ENCODE measurements around the gene ITGAE. TPM values are rescaled to one million over a fixed set of nuclear protein-coding genes. Genes with fewer than 3 reads are reported as not detected.
A peak's percentile ranks its signal among the peaks of the same experiment; 100 is the strongest.

ITGAE gene
- polyA plus RNA-seq, 2 of the 4 experiments (the other 2 are of a cell fraction): 154 to 156 TPM

DNA sequence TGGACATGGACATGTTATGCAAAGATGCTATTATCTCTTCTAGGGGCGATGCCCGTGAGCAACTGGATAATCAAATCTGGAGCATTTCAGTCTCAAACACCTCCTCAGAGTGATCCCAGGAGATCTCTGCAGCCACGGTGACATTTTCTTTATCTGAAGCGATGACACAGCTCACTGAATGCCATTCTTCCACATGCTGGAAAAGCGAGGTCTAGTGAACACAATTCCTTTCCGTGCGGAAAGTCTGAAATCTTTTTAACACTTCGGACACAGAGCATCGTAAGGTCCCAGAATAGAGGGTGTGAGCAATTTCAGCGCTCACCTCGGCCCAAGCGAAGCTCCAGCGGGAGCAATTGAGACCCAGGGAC is 77.8 kb downstream of the ITGAE start:
- peaks cover 42% of the 10 kb centered on the region for H3K4me1 ChIP-seq
- 3% methylated on average over 13 of the region's 13 CpGs for WGBS (ENCODE audit: missing lambda C conversion rate)
- peak overlapping the region; percentile 79 for H3K4me2 ChIP-seq
- DNase-seq (ENCODE audit: low read depth in 1 of 2, low spot score in 1 of 2) (no peak), FAIRE-seq (no peak), ATAC-seq (peak in 1 of 2 experiments; percentile 8; a peak in 3 of 6 replicates)
- POLR2A ChIA-PET: interaction anchor here (0.5 to 2.1 kb wide), 10 partner anchors 13 to 123 kb away, joined by 3 to 17 read pairs (median 4); partner anchors contain the start of genes CTNS, EMC6, NCBP3 and SHPK
- no peaks in the 10 kb centered on the region for H3K9me3 ChIP-seq
- peak overlapping the region; percentile 60 for H3K4me3 ChIP-seq
- TF ChIP-seq EHF (CRISPR knock-in tag; IDR thresholded peaks at IDR 0.05): no peak
- TF ChIP-seq POLR2AphosphoS2 (conservative IDR thresholded peaks at IDR 0.05; ENCODE audit: low read length): no peak
- 0 out of 2 replicates have a peak, but pooled peaks have one; percentile 11 for TF ChIP-seq TP53 (CRISPR knock-in tag; IDR thresholded peaks at IDR 0.05)
- H3K27ac ChIP-seq: peak overlapping the region; percentile 88 to 89
- CTCF ChIA-PET: interaction anchor here (0.8 to 8.3 kb wide), 10 partner anchors 9 to 674 kb away, joined by 3 to 141 read pairs (median 4); partner anchors contain the start of genes NCBP3 and P2RX5

- WGBS (ENCODE audit: missing lambda C conversion rate): 45% methylated on average over 6 of the region's 6 CpGs
- FAIRE-seq (peak; percentile 7), ATAC-seq (no peak), DNase-seq (ENCODE audit: low read depth in 1 of 2, low spot score in 1 of 2) (no peak)
- TF ChIP-seq BHLHE40 (IDR thresholded peaks at IDR 0.05; ENCODE audit: low read depth, low read length): no peak
- TF ChIP-seq, protein P1, sequence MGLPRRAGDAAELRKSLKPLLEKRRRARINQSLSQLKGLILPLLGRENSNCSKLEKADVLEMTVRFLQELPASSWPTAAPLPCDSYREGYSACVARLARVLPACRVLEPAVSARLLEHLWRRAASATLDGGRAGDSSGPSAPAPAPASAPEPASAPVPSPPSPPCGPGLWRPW (IDR thresholded peaks at IDR 0.05): no peak
- no peak for TF ChIP-seq TP53 (CRISPR knock-in tag; IDR thresholded peaks at IDR 0.05)
- no peak for TF ChIP-seq RCOR1 (IDR thresholded peaks at IDR 0.05; ENCODE audit: low read depth, low read length)
- TF ChIP-seq HOXA7 (CRISPR knock-in tag; IDR thresholded peaks at IDR 0.05): no peak
- no peak for TF ChIP-seq HOXB5 (CRISPR knock-in tag; IDR thresholded peaks at IDR 0.05)
- TF ChIP-seq RNF2 (IDR thresholded peaks at IDR 0.05; ENCODE audit: borderline replicate concordance, low read depth): no peak
- TF ChIP-seq MAFK (IDR thresholded peaks at IDR 0.05; ENCODE audit: partially characterized antibody): no peak
- no peak for TF ChIP-seq POLR2AphosphoS2 (conservative IDR thresholded peaks at IDR 0.05; ENCODE audit: low read length)
- TF ChIP-seq ZNF302 (CRISPR knock-in tag; IDR thresholded peaks at IDR 0.05): no peak
- TF ChIP-seq NPAS2 (CRISPR knock-in tag; IDR thresholded peaks at IDR 0.05; ENCODE audit: borderline replicate concordance): no peak
- TF ChIP-seq EHF (CRISPR knock-in tag; IDR thresholded peaks at IDR 0.05): no peak
- POLR2A ChIA-PET: interaction anchor here (0.7 to 2.1 kb wide), 6 partner anchors 15 to 123 kb away, joined by 3 to 17 read pairs (median 4); partner anchors contain the start of genes CTNS, EMC6, NCBP3 and SHPK
- H3K9me3 ChIP-seq: no peaks in the 10 kb centered on the region
- CTCF ChIA-PET: interaction anchor here (0.6 to 8.3 kb wide), 11 partner anchors 9 to 674 kb away, joined by 3 to 141 read pairs (median 4); partner anchors contain the start of genes NCBP3 and P2RX5
- peaks cover 42% of the 10 kb centered on the region for H3K4me1 ChIP-seq
- H3K4me3 ChIP-seq: peak overlapping the region; percentile 60
- H3K27ac ChIP-seq: peak overlapping the region; percentile 88 to 89
- peak overlapping the region; percentile 79 for H3K4me2 ChIP-seq
Observed at GRCh38 chr17:3722716-3723115, 78.3 kb downstream of the ITGAE start.

- FAIRE-seq: no peak
- DNase-seq (ENCODE audit: low read depth in 1 of 2, low spot score in 1 of 2): no peak
- H3K9me3 ChIP-seq: no peaks in the 10 kb centered on the region
- ChIA-PET POLR2A (no interaction called here), CTCF (interaction anchor here (1.1 to 1.2 kb wide), 2 partner anchors 13 to 24 kb away, joined by 3 to 4 read pairs; partner anchors contain the start of gene P2RX5)
- peak overlapping the region; percentile 59; the same call in 2 of the 3 replicates for H3K4me2 ChIP-seq
- ATAC-seq: no peak
- TF ChIP-seq, protein P2, sequence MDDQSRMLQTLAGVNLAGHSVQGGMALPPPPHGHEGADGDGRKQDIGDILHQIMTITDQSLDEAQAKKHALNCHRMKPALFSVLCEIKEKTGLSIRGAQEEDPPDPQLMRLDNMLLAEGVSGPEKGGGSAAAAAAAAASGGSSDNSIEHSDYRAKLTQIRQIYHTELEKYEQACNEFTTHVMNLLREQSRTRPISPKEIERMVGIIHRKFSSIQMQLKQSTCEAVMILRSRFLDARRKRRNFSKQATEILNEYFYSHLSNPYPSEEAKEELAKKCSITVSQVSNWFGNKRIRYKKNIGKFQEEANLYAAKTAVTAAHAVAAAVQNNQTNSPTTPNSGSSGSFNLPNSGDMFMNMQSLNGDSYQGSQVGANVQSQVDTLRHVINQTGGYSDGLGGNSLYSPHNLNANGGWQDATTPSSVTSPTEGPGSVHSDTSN (IDR thresholded peaks at IDR 0.05): no peak
- no peak overlapping the region for H3K4me3 ChIP-seq
- peak overlapping the region in 1 of 2 experiments; percentile 60; a peak in 1 of 6 replicates for H3K27ac ChIP-seq
- peaks cover 30% of the 10 kb centered on the region for H3K4me1 ChIP-seq
Observed at GRCh38 chr17:3719265-3719664, 81.7 kb downstream of the ITGAE start.

DNA sequence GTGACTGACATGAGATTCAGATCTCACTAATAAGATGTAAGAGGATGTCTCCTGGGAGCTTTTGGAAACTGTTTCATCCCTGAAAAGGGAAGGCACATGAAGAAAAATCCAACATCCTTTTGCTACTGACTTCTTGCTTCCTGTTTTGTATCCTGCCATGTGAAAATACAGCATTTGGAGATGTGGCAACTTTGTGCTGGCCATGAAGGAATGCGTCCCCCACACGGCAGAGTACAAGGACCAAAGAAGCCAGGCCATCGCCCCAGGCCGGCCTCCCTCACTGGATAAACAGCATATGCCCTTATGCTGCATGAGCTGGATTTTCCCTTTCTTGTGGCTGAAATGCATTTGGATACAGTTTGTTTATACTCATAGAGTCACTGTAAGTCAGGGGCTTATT is 82.8 kb downstream of the ITGAE start:
- 85% methylated on average over 4 of the region's 4 CpGs for WGBS (ENCODE audit: missing lambda C conversion rate)
- POLR2A ChIA-PET: no interaction called here

More for the DNA sequence above, 82.8 kb downstream of the ITGAE start:
- CTCF ChIA-PET: interaction anchor here (0.7 to 1.4 kb wide), 6 partner anchors 10 to 683 kb away, joined by 3 to 7 read pairs (median 3); no protein-coding TSS in a partner anchor
- DNase-seq (ENCODE audit: low read depth in 1 of 2, low spot score in 1 of 2) (no peak), ATAC-seq (no peak), FAIRE-seq (no peak)
- H3K27ac ChIP-seq: no peak overlapping the region
- H3K4me1 ChIP-seq: peaks cover 30% of the 10 kb centered on the region
- no peak overlapping the region for H3K4me2 ChIP-seq
- no peaks in the 10 kb centered on the region for H3K9me3 ChIP-seq
- no peak overlapping the region for H3K4me3 ChIP-seq
- TF ChIP-seq ZSCAN20 (CRISPR knock-in tag; IDR thresholded peaks at IDR 0.05) (no peak), HEYL (CRISPR knock-in tag; IDR thresholded peaks at IDR 0.05) (no peak), RAD21 (conservative IDR thresholded peaks at IDR 0.05 in 1 of 2, IDR thresholded peaks at IDR 0.05 in 1 of 2) (no peak), ZNF302 (CRISPR knock-in tag; IDR thresholded peaks at IDR 0.05) (no peak), BCL3 (IDR thresholded peaks at IDR 0.05) (no peak), CHD2 (IDR thresholded peaks at IDR 0.05; ENCODE audit: low read length, partially characterized antibody) (no peak), CHD4 (IDR thresholded peaks at IDR 0.05; ENCODE audit: borderline replicate concordance) (no peak), ZFP36 (IDR thresholded peaks at IDR 0.05; ENCODE audit: borderline replicate concordance, partially characterized antibody) (no peak), HDAC2 (IDR thresholded peaks at IDR 0.05) (no peak)
- TF ChIP-seq, protein P3, sequence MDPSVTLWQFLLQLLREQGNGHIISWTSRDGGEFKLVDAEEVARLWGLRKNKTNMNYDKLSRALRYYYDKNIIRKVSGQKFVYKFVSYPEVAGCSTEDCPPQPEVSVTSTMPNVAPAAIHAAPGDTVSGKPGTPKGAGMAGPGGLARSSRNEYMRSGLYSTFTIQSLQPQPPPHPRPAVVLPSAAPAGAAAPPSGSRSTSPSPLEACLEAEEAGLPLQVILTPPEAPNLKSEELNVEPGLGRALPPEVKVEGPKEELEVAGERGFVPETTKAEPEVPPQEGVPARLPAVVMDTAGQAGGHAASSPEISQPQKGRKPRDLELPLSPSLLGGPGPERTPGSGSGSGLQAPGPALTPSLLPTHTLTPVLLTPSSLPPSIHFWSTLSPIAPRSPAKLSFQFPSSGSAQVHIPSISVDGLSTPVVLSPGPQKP (IDR thresholded peaks at IDR 0.05; ENCODE audit: low read depth, low read length): no peak

All from A549 (cell line).